Heart right ventricle (tissue), 16 donors: ENCODE measurements around the gene PGM1. TPM values are rescaled to one million over a fixed set of nuclear protein-coding genes. Genes with fewer than 3 reads are reported as not detected.

Source experiments
- ATAC-seq, 8 donors: fragments of 200-7000 bp; cut with Tn5 transposase; one replicate each; pipeline ENCODE4 v1.9.1; 2020; ENCODE audit warnings: mild to moderate bottlenecking in 8 of 8, moderate library complexity in 8 of 8, moderate number of reproducible peaks in 1 of 8
- DNase-seq, 2 donors: peaks; one replicate each; pipeline ENCODE4 v3.0.0-alpha.2; 2020
- H3K27ac ChIP-seq, 10 donors: fragments of 200-600 bp; sonication (generic) in 2 of 10; one replicate each; pipeline versions ENCODE4 v1.5.0 to v1.8.0; 2020 to 2022; ENCODE audit warnings: mild to moderate bottlenecking in 3 of 10
- H3K27me3 ChIP-seq, 7 donors: fragments of 200-600 bp; one replicate each; pipeline ENCODE4 v1.8.0; 2021 to 2022; ENCODE audit warnings: mild to moderate bottlenecking in 2 of 7
- H3K36me3 ChIP-seq, 9 donors: fragments of 200-600 bp; sonication (generic) in 1 of 9; one replicate each; pipeline versions ENCODE4 v1.5.0 to v1.8.0; 2020 to 2022; ENCODE audit warnings: mild to moderate bottlenecking in 2 of 9
- H3K4me1 ChIP-seq, 9 donors: fragments of 200-600 bp; sonication (generic) in 1 of 9; one replicate each; pipeline versions ENCODE4 v1.5.0 to v1.8.0; 2020 to 2022; ENCODE audit warnings: mild to moderate bottlenecking in 4 of 9
- H3K4me3 ChIP-seq, 10 donors: fragments of 200-600 bp; sonication (generic) in 2 of 10; one replicate each; pipeline versions ENCODE4 v1.5.0 to v1.8.0; 2020 to 2022; ENCODE audit warnings: mild to moderate bottlenecking in 7 of 10, moderate library complexity in 2 of 10
- H3K9me3 ChIP-seq, 11 donors: fragments of 200-600 bp in 10 of 11; sonication (generic) in 2 of 11; one replicate each; pipeline versions ENCODE4 v1.5.0 to v1.8.0; 2013 to 2022; ENCODE audit warnings: mild to moderate bottlenecking in 2 of 11, control low read depth in 1 of 11, moderate library complexity in 1 of 11
- CTCF ChIP-seq, 9 donors: fragments of 200-600 bp; sonication (generic) in 2 of 9; IDR thresholded peaks; one replicate each; pipeline versions ENCODE4 v1.5.0 to v1.8.0; 2021 to 2022; ENCODE audit warnings: antibody characterized with exemption in 9 of 9, mild to moderate bottlenecking in 5 of 9, moderate library complexity in 1 of 9
- WGBS, 2 donors: extraction: QIAGEN DNeasy Blood & Tissue Kit; methylation state at CpG; one replicate each; pipeline ENCODE4 v1.1.7; 2013; ENCODE audit warnings: inconsistent platforms in 1 of 2; 5-methylcytosine and 5-hydroxymethylcytosine counted together
- intact Hi-C, 10 donors: fragments of 100-400 bp; cut with DNase I; formaldehyde crosslinking; loops; one replicate each; pipeline versions ENCODE4 v1.11.1 to v1.14.2; 2022
- polyA plus RNA-seq, 2 donors: library from polyadenylated mRNA; stranded (reverse); fragments of 200-250 nt; gene quantifications; one replicate each; pipeline ENCODE4 v1.2.3, GENCODE V29; 2013
- total RNA-seq, 10 donors: library from RNA; stranded (reverse); fragmentation: NEBNext Ultra II Directional in 3 of 10; extraction: Animal tissue kit (Norgen Biotek cat#: 25700) in 3 of 10; gene quantifications; one replicate each; pipeline versions ENCODE4 v1.2.1 to v1.2.4, GENCODE V29; 2021 to 2023
- donor health status: Arrhythmogenic right ventricular cardiomyopathy.
- donor health status: ischemic (EF 13 %, LVEDD 7.1; RV severe dilation, severe dysfunction).
- donor health status: healthy with polysubstance abuse.
- donor health status: DM: no; HTN: yes; CAD: no.
- donor health status: DM: no; HTN: no; CAD: no.
- donor health status: ischemic (EF 25% LVEDD 6.9; RV normal size, moderate dysfunction).
- donor health status: ischemic (EF 25% LVEDD 5.7; RV mildly dilated, moderate dysfunction).
- donor health status: healthy.
- donor health status: DM: yes; HTN: yes; CAD: no.
- donor health status: Ischemic cardiomyopathy.
- donor health status: ischemic (EF 35%, LVEDD 5.7; RV mildly dilated, moderate dysfunction).
- donor health status: nonischemic (EF 11% LVEDD 7.7; RV severe dilation, severe dysfunction).
- donor health status: DM: yes; HTN: yes; CAD: no.
- donor health status: PGD.
- donor health status: ischemic (EF 29% LVEDD 5.4; RV normal size, mild dysfunction).
- donor health status: nonischemic (EF 23%, LVEDD 6.1; RV moderate dilation, normal function).

PGM1 gene
- total and polyA plus RNA-seq, 12 donors, result 20.4 to 363 (median 251) TPM

- H3K27me3 ChIP-seq, result no peaks in the 10 kb centered on the region
- no peak overlapping the region for H3K27ac ChIP-seq
- peaks cover 0 to 36% (median 18%) of the 10 kb centered on the region in 9 donors for H3K4me1 ChIP-seq
- ATAC-seq, result no peak
- intact Hi-C loops, result no loop called here
- peaks cover 0 to 59% (median 21%) of the 10 kb centered on the region in 9 donors for H3K36me3 ChIP-seq
- no peak overlapping the region for H3K4me3 ChIP-seq
- TF ChIP-seq CTCF (IDR thresholded peaks at IDR 0.05), result no peak
- DNase-seq, result no peak
- 98 to 100% methylated on average over 1 of the region's 1 CpG for WGBS, 2 donors
- no peaks in the 10 kb centered on the region for H3K9me3 ChIP-seq
Measured at GRCh38 chr1:63648689-63649088, 55.5 kb downstream of the PGM1 start.

GRCh38 chr1:63651161-63651701 is 58.0 kb downstream of the PGM1 start:
- no peak overlapping the region for H3K27ac ChIP-seq
- no peak overlapping the region for H3K4me3 ChIP-seq
- peaks cover 0 to 84% (median 25%) of the 10 kb centered on the region in 9 donors for H3K36me3 ChIP-seq
- intact Hi-C loops, result no loop called here
- 83 to 84% methylated on average over 6 of the region's 6 CpGs for WGBS, 2 donors
- no peaks in the 10 kb centered on the region for H3K9me3 ChIP-seq
- ATAC-seq (peak in 1 of 8 donors; percentile 20), DNase-seq (no peak)
- no peaks in the 10 kb centered on the region for H3K27me3 ChIP-seq
- TF ChIP-seq CTCF (IDR thresholded peaks at IDR 0.05), result no peak
- peaks cover 0 to 15% (median 3%) of the 10 kb centered on the region in 9 donors for H3K4me1 ChIP-seq

- TF ChIP-seq CTCF (IDR thresholded peaks at IDR 0.05), result no peak
- intact Hi-C loops, result no loop called here
- H3K9me3 ChIP-seq, result no peaks in the 10 kb centered on the region
- no peak overlapping the region for H3K27ac ChIP-seq
- H3K36me3 ChIP-seq, result peaks cover 0 to 94% (median 18%) of the 10 kb centered on the region in 9 donors
- DNase-seq, result no peak
- H3K4me1 ChIP-seq, result peaks cover 0 to 12% (median 3%) of the 10 kb centered on the region in 9 donors
- H3K27me3 ChIP-seq, result no peaks in the 10 kb centered on the region
- ATAC-seq, result no peak
- no peak overlapping the region for H3K4me3 ChIP-seq
- 81 to 91% methylated on average over 6 of the region's 6 CpGs for WGBS, 2 donors
Measured at GRCh38 chr1:63653976-63654375, 60.8 kb downstream of the PGM1 start.

GRCh38 chr1:63659448-63659847 is 66.2 kb downstream of the PGM1 start:
- H3K36me3 ChIP-seq, result peaks cover 0 to 62% (median 5%) of the 10 kb centered on the region in 9 donors
- 75 to 76% methylated on average over 7 of the region's 7 CpGs for WGBS, 2 donors

More at GRCh38 chr1:63659448-63659847, 66.2 kb downstream of the PGM1 start:
- intact Hi-C loops, result no loop called here
- Histone ChIP-seq H3K4me3 (no peak overlapping the region), H3K27me3 (no peaks in the 10 kb centered on the region), H3K27ac (no peak overlapping the region), H3K4me1 (peaks cover 0 to 24% (median 16%) of the 10 kb centered on the region in 9 donors), H3K9me3 (peaks cover 0 to 2% (median 0%) of the 10 kb centered on the region in 11 donors)
- ATAC-seq, result peak in 1 of 8 donors; percentile 70
- no peak for DNase-seq
- no peak for TF ChIP-seq CTCF (IDR thresholded peaks at IDR 0.05)
